Stimulated activated CD8-positive, alpha-beta memory T cell treated with anti-CD3 and anti-CD28 coated beads, Interleukin-4, amount 100 ng/mL, for 1 hour (primary cell): ENCODE data around the gene NR2C2.
"Not testable (repeated sequence)": the region's sequence is repeated elsewhere in the genome, so short reads cannot be mapped to it uniquely, and the experiment has no call there.

Experiments used
- DNase-seq, 2 donors: peaks; one replicate each; pipeline ENCODE4 v3.0.0-alpha.2; 2020; ENCODE audit warnings: low read depth in 2 of 2, low spot score in 1 of 2

The NR2C2 gene

DNA sequence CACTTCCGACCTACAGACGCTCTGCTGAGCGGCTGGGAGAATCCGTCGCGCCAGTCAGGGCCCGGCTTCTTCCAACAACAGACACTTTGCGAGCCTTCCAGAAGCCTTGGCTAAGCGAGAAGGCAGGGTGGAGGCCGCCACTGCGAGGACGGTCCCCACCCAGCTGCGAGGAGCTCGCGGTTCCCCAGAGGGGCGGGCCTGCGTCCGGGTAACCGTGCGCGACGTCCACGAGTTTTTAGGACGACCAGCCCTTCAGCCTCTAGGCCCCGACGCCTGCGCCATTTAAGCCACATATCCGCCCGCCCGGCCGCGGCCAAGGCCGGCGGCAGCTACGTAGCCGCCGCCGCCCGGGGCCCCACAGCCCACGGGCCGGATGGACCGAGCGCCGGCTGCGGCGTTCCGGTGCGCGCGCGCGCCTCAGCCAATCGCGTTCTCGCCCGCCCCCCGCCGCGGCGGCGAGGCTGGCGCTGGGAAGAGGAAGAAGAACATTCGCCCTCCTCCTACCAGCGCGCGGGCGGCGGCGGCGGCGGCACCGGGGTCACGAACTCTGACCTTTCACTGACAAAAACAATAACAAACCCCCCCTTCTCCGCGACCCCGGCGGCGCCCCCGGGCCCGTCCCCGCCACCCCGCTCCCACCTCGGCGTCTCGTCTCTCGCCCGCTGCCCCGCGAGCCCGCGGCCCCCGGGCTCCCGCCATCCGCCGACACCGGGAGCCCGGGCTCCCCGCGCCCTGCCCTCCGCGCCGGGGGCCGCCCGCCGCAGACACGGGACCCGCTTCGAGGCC lies at the start of gene NR2C2:
Gene NR2C2 (plus strand): TSS at position 484 of the 786 bp plus-strand sequence. CDS start 56,332 bp downstream, outside the sequence.
- peak; percentile 70 to 76 for DNase-seq

GRCh38 chr3:14898929-14899328 lies 48.5 kb upstream of the NR2C2 start:
- DNase-seq, result no peak

GRCh38 chr3:14899993-14900618 lies 47.3 kb upstream of the NR2C2 start:
- no peak for DNase-seq

DNA sequence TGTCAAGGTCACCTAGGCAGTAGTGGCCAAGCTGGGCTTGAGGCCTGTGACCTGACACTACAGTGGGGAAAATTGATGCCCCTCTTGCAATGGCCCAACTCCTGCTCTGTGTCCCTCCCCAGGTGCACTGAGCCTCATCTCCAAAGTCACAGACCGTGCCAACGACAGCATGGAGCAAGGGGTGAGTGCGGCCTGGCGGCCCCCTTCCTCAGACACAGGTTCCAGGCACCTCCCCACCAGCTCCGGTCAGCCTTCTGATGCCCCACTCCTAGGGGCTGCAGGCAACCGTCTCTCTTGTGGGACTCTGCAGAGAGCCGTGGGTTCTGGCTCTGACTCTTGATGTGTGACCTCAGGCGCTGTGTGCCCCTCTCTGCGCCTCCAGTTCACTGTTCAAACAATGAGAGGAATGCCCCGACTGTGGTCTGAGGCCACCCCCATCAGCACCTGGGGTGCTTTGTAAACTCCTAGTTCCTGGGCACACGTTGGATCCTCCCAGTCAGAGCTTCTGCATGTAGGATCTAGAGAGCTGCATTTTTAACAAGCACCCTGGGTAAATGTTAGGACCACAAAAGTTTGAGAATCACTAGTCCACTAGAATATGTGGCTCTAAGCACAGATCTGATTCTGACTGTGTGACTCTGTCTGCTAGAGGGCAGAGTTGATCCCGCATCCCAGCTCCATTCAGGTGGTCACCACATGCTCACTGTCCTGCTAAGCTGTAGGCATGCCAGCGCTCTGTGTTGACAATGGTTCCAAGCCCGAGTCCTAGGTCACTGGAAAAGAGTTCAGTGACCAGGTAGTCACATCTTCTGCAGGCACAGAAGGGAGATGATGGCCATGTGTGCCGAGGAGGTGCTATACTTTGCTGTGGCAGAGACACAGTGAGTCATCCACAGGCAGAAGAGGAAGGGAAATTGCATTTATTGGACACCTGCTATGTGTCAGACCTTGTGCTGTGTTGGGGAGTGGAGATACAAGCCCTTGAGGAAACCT lies 46.2 kb upstream of the NR2C2 start:
- no peak for DNase-seq

- no peak for DNase-seq
These were observed 44.7 kb upstream of the NR2C2 start for GRCh38 chr3:14902719-14903118.

DNA sequence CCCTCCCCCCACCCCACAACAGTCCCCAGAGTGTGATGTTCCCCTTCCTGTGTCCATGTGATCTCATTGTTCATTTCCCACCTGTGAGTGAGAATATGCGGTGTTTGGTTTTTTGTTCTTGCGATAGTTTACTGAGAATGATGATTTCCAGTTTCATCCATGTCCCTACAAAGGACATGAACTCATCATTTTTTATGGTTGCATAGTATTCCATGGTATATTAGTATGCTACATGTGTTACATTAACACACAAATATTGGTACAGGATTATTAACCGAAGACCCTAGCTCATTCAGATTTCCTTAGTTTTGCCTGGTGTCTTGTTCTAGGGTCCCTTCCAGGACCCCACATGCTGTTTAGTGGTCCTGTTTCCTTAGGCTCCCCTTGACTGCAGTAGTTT lies 43.9 kb upstream of the NR2C2 start:
- DNase-seq, result not testable (repeated sequence)

DNA sequence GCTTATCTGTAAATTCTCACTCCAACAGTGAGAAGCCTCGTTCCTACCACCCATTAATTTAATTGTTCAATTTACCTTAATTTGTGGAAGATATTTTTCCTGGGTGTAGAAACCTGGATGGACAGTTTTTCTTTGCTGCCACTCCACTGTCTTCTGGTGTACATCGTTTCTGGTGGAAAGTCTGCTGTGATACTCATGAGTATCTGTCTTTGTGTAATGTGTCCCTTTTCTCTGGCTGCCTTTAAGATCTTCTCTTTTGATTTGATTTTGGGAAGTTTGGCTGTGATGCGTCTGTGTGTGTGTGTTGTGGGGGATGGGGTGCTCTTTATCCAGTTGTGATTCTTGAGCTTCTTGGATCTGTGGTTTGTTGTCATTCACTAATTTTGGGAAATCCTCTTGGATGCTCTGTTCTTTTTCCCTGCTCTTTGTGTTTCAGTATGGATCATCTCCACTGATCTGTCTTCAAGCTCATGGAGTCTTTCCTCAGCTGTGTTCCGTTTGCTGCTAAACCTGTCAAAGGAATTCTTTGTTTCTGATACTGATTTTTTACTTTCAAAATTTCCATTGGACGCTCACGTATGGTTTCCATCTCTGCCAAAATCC lies 42.2 kb upstream of the NR2C2 start:
- no peak for DNase-seq

- no peak for DNase-seq
These were observed 40.9 kb upstream of the NR2C2 start for GRCh38 chr3:14906355-14906971.

DNA sequence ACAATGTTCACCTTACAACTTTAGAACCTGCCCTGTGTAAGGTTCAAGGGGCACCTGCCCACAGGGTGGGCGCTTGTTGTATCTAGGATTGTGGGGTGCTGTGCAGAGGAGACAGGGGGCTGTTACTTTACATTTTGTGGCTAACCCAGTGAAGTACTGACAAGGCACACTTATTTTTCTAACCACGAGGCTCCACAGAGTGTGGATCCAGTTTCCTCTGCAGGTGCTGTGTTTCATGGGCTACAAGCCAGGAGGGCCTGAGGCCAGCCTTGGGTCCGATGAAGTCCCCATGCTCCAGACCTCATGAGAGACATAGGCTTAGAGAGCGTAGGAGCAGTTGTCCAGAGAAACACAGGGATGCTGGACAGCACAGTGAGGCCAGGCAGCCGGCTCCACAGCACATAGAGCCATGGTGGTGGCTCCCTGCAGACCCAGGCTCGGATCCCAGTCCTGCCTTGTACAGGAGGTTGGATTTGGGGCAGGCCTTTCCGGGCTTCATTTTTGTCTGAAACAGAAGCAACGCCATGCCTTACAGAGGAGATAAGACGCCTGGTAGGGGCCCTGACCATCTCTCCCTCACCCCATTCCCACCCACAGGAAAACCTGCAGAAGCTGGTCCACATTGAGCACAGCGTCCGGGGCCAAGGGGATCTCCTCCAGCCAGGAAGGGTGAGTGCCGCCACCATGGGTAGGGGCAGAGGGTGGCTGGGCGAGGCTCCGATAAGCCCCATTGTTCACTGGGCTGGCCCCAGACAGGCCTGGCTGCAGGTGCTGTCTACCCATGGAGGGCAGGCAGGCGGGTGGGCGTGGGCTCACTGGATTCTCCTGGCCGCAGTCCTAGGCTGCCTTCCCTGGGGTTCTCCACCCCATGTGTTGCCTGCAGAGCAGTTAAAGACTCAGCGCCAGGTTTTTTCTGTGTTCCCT lies 40.1 kb upstream of the NR2C2 start:
- no peak for DNase-seq

DNA sequence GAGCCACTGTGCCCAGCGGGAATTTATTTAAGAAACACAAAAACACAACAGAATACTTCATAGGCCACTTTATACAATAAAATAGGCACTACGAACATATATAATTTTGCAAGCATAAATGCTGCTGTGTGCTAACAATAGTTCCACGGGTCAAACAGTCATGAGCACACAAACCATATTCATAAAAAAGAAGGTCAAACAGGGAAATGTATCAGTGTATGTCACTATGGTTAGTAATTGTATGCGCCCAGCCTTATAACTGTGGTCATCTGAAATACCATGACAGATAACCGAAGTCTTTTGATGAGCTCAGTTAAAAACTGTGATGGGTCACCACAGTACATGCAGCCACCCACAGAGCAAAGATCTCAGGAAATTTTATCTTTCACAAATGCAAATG lies 38.1 kb upstream of the NR2C2 start:
- DNase-seq, result no peak

DNA sequence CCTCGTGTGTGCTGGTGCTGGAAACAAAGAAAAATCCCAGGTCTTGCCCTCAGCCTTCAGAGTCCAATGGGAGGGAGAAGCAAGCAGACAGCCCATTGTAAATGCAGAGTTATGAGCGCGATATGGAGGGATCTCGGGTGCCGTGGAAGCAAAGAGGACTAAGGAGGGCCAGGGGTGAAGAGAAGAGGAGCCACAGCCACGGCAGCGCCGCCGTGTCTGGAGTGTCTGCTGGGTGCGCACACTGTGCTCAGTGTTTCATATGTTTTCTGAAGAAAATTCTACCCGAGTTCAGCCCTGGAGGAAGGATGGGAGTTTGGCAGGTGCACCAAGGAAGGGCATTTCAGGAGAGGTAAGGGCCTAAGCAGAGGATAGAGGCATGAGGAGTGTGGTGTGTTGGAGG lies 35.7 kb upstream of the NR2C2 start:
- no peak for DNase-seq

DNA sequence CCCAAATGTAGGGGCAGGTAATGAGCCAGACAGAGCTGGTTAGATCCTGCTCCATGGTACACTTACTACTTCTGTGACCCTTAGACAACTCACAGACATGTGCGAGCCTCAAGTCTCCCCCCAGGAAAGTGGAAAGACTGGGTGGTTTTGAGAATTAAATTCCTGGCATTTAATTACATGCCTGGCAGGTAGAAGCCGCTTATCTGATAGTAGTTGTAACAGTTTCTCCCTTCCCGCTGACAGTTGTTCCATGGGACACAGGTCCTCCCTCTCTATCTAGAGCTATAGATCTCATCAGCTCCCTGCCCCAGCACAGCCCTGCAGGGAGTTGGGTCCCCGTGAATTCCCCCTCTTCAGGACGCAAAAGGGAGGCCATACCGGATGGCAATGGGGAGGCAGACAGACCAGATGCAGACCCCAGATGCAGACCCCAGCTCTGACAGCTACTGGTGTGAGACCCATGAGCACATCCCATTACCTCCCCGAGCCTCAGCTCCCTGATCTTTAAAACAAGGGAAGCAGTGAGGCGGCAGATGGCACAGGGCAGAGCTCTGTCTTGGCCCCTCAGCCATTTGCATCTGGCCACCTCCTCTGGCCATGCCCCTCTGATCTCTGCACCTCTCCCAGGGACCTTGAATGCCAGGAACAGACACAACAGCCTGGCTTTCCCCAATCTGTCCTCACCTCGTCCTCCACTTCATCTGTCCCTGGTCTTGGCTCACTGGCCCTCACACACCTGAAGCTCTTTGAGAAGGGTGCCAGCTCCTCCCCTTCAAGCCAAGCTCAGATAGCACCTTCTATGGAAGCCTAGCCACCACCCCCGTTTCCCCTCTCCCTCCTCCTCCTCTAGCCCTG lies 34.1 kb upstream of the NR2C2 start:
- DNase-seq, result no peak

- no peak for DNase-seq
These were observed 33.2 kb upstream of the NR2C2 start for GRCh38 chr3:14913926-14914778.

GRCh38 chr3:14914779-14915117 lies 32.6 kb upstream of the NR2C2 start:
- DNase-seq, result no peak

DNA sequence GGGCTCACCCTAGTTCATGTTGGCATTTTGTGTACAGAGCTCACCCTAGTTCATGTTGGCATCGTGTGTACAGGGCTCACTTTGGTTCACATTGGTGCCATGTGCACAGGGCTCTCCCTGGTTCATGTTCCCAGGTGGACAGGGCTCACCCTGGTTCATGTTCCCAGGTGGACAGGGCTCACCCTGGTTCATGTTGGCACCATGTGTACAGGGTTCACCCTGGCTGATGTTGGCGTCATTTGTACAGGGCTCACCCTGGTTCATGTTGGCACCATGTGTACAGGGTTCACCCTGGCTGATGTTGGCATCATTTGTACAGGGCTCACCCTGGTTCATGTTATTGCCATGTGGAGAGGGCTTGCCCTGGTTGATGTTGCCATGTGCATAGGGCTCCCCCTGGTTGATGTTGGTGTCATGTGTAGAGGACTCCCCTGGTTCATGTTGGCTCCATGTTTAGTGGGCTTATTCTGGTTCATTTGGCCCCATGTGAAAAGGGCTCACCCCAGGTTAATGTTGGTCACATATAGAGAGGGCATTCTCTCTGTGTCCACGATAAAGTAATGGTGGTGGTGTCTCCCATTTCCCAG lies 31.7 kb upstream of the NR2C2 start:
- DNase-seq, result no peak

GRCh38 chr3:14918356-14918860 lies 29.0 kb upstream of the NR2C2 start:
- no peak for DNase-seq

DNA sequence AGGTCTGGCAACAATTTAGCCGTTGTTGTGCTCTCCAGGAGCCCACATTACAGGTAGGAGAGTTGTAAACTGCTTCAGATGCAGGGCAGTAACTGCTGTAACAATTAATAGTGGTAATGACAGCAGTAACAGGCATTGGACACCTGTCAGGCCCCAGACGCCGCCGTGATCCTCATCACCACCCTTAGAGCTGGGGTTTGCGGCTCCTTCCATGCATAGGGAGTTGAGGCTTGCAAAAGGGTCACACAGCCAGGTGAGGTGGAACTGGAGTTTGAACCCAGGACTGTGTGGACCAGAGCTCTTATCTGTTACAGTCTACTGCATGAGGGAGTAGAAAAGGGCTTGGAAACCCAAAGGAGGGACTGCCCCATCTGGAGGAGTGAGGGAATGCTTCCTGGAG lies 26.8 kb upstream of the NR2C2 start:
- DNase-seq, result no peak
